Panc1 (cell line): ENCODE measurements around the gene ARHGEF18. TPM values are rescaled to one million over a fixed set of nuclear protein-coding genes. Genes with fewer than 3 reads are reported as not detected.

ENCODE experiments used
- ATAC-seq: fragments of 200-7000 bp; cut with Tn5 transposase; 2 replicates; pipeline ENCODE4 v1.9.1; 2020; ENCODE audit warnings: mild to moderate bottlenecking, moderate library complexity
- BruUV-seq: library from RNA; stranded (reverse); fragments of 400-500 nt; replicated peaks from 2 replicates; lab custom pipeline; 2021; lab: Mats Ljungman, UMichigan
- CTCF ChIA-PET: fragments of 300-600 bp; sonication (Branson Sonifier 250); formaldehyde crosslinking; loops from one replicate; lab custom pipeline; 2022; ENCODE audit warnings: antibody characterized with exemption; lab: Charles Lee
- POLR2A ChIA-PET: fragments of 300-600 bp; sonication (Branson Sonifier 250); formaldehyde crosslinking; loops from one replicate; lab custom pipeline; 2022; ENCODE audit warnings: antibody characterized with exemption; lab: Charles Lee
- DNase-seq: peaks from one replicate; pipeline ENCODE4 v3.0.0-alpha.2; 2010; ENCODE audit warnings: low read depth, low spot score
- H3K27ac ChIP-seq: 2 replicates; pipeline ENCODE4 v1.5.1; 2011; ENCODE audit warnings: mild to moderate bottlenecking, low read length, inconsistent platforms
- H3K27me3 ChIP-seq: fragments of 200-500 bp; sonication (Bioruptor generic); 2 replicates; pipeline ENCODE4 v1.6.0; 2014; ENCODE audit warnings: low read length, inconsistent platforms; ENCODE audit not compliant: control insufficient read depth, insufficient read depth
- H3K36me3 ChIP-seq: fragments of 200-500 bp; sonication (Bioruptor generic); 2 replicates; pipeline ENCODE4 v1.5.1; 2014; ENCODE audit warnings: inconsistent platforms, mild to moderate bottlenecking, low read length, moderate library complexity; ENCODE audit not compliant: control insufficient read depth, insufficient read depth
- H3K4me1 ChIP-seq: 2 replicates; pipeline ENCODE4 v1.5.1; 2011; ENCODE audit warnings: inconsistent platforms, mild to moderate bottlenecking, low read length, moderate library complexity; ENCODE audit not compliant: control insufficient read depth, insufficient read depth
- H3K4me3 ChIP-seq, 2 experiments: 2 replicates each; pipeline ENCODE4 v1.5.1; 2011 to 2012; ENCODE audit warnings: low read depth in 2 of 2, low read length in 2 of 2, mild to moderate bottlenecking in 2 of 2, inconsistent platforms in 1 of 2, moderate library complexity in 1 of 2
- H3K9me3 ChIP-seq: fragments of 200-500 bp; sonication (Bioruptor generic); 2 replicates; pipeline ENCODE4 v1.5.1; 2014; ENCODE audit warnings: low read depth, mild to moderate bottlenecking, inconsistent platforms, low read length, moderate library complexity; ENCODE audit not compliant: control insufficient read depth, insufficient read depth
- POLR2AphosphoS5 ChIP-seq: IDR thresholded peaks from 2 replicates; pipeline ENCODE4 v1.6.1; 2012; ENCODE audit warnings: mild to moderate bottlenecking, low read depth, low read length, moderate library complexity
- SIN3A ChIP-seq: IDR thresholded peaks from 2 replicates; pipeline ENCODE4 v1.6.1; 2012; ENCODE audit warnings: low read depth, mild to moderate bottlenecking, low read length, moderate library complexity, borderline replicate concordance; ENCODE audit not compliant: insufficient read depth
- TCF7L2 ChIP-seq: IDR thresholded peaks from 2 replicates; pipeline ENCODE4 v1.6.1; 2011; ENCODE audit warnings: mild to moderate bottlenecking, low read depth, low read length, inconsistent platforms
- in situ Hi-C: cut with HindIII; loops from 2 replicates; pipeline ENCODE4 v1.10.0; 2016; ENCODE audit warnings: low sequenced_read_pairs, low pct_unique_long_range_greater_than_20kb
- intact Hi-C: fragments of 100-400 bp; cut with micrococcal nuclease; formaldehyde crosslinking; loops from one replicate; pipeline ENCODE4 v1.10.0; 2022; ENCODE audit not compliant: unreplicated experiment
- total RNA-seq: library from RNA; stranded (reverse); gene quantifications from one replicate; pipeline ENCODE4 v1.2.1, GENCODE V29; 2021; ENCODE audit not compliant: unreplicated experiment
- TF ChIP-seq, protein P1 (sequence below), 2 experiments: IDR thresholded peaks; 2 replicates each; pipeline ENCODE4 v1.6.1; 2011 to 2012; ENCODE audit warnings: low read depth in 2 of 2, control low read depth in 1 of 2, low read length in 1 of 2, mild to moderate bottlenecking in 1 of 2, moderate library complexity in 1 of 2; ENCODE audit not compliant: insufficient read depth in 1 of 2
- TF ChIP-seq, protein P2 (sequence below): fragments of 450-650 bp; IDR thresholded peaks from 2 replicates; pipeline ENCODE4 v1.5.1; 2017; ENCODE audit warnings: mild to moderate bottlenecking

Gene ARHGEF18
- total RNA-seq, 1 experiment from 2014 or later, result 39.1 TPM

DNA sequence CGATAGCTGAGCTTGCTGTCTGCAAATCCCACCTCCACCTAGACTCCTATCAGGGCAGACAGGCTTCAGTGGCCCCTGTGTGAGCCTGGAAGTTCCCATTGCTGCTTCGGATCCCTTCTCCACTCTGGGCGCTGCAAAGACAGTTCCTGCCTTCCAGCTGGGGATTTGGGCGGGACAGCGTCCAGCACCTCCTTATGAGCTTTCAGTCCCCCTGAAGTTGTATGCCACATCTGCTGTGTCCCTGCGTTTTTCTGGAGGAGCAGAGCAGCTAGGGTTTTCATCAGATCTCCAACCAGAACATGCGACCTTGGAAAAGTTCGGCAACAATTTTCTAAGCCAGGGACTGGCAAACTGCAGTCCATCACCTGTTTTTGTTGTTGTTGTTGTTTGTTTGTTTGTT, 38.0 kb downstream of the ARHGEF18 start:
- peaks cover 6% of the 10 kb centered on the region for H3K4me1 ChIP-seq
- ChIA-PET POLR2A (no interaction called here), CTCF (no interaction called here)
- ATAC-seq (no peak), DNase-seq (no peak)
- H3K4me3 ChIP-seq, result no peak overlapping the region
- in situ Hi-C loops (no loop called here), intact Hi-C loops (no loop called here)
- H3K9me3 ChIP-seq, result no peaks in the 10 kb centered on the region
- no peak overlapping the region for H3K27ac ChIP-seq
- H3K36me3 ChIP-seq, result no peaks in the 10 kb centered on the region
- H3K27me3 ChIP-seq, result no peaks in the 10 kb centered on the region
- no TSS peak for BruUV-seq
- TF ChIP-seq, protein P1, sequence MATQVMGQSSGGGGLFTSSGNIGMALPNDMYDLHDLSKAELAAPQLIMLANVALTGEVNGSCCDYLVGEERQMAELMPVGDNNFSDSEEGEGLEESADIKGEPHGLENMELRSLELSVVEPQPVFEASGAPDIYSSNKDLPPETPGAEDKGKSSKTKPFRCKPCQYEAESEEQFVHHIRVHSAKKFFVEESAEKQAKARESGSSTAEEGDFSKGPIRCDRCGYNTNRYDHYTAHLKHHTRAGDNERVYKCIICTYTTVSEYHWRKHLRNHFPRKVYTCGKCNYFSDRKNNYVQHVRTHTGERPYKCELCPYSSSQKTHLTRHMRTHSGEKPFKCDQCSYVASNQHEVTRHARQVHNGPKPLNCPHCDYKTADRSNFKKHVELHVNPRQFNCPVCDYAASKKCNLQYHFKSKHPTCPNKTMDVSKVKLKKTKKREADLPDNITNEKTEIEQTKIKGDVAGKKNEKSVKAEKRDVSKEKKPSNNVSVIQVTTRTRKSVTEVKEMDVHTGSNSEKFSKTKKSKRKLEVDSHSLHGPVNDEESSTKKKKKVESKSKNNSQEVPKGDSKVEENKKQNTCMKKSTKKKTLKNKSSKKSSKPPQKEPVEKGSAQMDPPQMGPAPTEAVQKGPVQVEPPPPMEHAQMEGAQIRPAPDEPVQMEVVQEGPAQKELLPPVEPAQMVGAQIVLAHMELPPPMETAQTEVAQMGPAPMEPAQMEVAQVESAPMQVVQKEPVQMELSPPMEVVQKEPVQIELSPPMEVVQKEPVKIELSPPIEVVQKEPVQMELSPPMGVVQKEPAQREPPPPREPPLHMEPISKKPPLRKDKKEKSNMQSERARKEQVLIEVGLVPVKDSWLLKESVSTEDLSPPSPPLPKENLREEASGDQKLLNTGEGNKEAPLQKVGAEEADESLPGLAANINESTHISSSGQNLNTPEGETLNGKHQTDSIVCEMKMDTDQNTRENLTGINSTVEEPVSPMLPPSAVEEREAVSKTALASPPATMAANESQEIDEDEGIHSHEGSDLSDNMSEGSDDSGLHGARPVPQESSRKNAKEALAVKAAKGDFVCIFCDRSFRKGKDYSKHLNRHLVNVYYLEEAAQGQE (IDR thresholded peaks at IDR 0.05; ENCODE audit: insufficient read depth in 1 of 2, low read depth in 2 of 2, low read length in 1 of 2), result no peak
- TF ChIP-seq POLR2AphosphoS5 (no peak), SIN3A (no peak), TCF7L2 (no peak)
- TF ChIP-seq, protein P2, sequence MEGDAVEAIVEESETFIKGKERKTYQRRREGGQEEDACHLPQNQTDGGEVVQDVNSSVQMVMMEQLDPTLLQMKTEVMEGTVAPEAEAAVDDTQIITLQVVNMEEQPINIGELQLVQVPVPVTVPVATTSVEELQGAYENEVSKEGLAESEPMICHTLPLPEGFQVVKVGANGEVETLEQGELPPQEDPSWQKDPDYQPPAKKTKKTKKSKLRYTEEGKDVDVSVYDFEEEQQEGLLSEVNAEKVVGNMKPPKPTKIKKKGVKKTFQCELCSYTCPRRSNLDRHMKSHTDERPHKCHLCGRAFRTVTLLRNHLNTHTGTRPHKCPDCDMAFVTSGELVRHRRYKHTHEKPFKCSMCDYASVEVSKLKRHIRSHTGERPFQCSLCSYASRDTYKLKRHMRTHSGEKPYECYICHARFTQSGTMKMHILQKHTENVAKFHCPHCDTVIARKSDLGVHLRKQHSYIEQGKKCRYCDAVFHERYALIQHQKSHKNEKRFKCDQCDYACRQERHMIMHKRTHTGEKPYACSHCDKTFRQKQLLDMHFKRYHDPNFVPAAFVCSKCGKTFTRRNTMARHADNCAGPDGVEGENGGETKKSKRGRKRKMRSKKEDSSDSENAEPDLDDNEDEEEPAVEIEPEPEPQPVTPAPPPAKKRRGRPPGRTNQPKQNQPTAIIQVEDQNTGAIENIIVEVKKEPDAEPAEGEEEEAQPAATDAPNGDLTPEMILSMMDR, result no peak

DNA sequence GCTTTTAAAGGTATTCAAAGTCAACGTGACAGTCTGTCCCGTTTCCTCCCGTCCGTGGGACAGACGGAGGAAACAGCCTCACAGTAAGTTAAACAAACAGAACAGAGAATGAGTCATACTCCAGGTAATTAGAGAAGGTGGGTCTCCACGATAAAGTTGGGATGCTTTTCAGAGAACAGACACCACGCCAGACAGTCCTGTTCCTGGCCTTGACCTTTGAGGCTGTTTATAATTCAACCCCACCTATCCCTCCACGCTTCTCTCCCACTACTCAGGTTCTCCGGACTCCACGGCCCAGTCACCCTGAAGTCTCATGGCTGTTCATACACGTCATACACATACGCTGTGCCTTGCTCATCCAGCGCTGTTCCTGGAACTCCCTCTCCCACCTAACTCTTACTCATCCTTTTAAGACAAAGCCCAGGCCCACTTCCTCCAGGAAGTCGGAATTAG, 42.5 kb downstream of the ARHGEF18 start:
- Histone ChIP-seq H3K4me3 (peak overlapping the region in 1 of 2 experiments; percentile 33; a peak in 1 of 4 replicates), H3K27me3 (no peaks in the 10 kb centered on the region), H3K9me3 (no peaks in the 10 kb centered on the region), H3K36me3 (peaks cover 4% of the 10 kb centered on the region; the same call in 1 of the 2 replicates), H3K27ac (0 out of 2 replicates have a peak overlapping the region, but pooled peaks have one; percentile 31), H3K4me1 (peaks cover 6% of the 10 kb centered on the region)
- in situ Hi-C loops, result no loop called here
- TF ChIP-seq SIN3A (no peak), POLR2AphosphoS5 (no peak), TCF7L2 (no peak)
- TF ChIP-seq, protein P2, result no peak
- intact Hi-C loops, result no loop called here
- POLR2A ChIA-PET, result interaction anchor here (0.6 kb wide), 1 partner anchor 215 kb away, joined by 3 read pairs; no protein-coding TSS in a partner anchor
- DNase-seq, result peak; percentile 88
- CTCF ChIA-PET, result no interaction called here
- no TSS peak for BruUV-seq
- peak; percentile 75 for ATAC-seq
